ENCODE data around the gene TSNAXIP1.

TSNAXIP1 gene

DNA sequence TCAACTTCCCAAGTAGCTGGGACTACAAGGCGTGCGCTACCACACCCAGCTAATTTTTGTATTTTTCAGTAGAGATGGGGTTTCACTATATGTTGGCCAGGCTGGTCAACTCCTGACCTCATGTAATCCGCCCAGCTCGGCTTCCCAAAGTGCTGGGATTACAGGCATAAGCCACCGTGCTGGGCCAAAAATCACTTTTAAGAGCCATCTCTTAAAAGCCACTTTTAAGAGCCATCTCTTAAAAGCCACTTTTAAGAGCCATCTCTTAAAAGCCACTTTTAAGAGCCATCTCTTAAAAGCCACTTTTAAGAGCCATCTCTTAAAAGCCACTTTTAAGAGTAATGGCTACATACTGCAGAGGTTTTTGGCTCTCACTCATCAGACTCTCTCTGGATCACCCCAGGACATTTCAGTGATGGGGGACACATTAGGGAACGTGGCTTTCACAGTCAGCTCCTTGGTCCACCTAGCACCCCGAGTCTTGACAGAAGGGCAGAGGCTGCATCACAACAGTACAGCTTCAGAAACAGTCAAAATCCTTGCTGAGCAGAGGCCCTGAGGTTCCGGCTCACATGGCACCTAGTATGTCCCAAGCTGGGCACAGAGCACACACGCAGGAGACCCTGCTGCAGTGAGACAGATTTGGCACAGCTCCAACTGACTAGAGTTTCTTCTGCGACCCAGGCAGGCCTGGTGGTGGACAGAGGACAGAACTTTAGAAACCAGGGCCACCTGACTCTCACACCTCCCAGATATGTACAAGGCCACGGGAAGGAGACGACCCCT, 23.9 kb upstream of the TSNAXIP1 start:
- DNase-seq (ENCODE audit: low read depth in 2 of 2), result no peak

DNA sequence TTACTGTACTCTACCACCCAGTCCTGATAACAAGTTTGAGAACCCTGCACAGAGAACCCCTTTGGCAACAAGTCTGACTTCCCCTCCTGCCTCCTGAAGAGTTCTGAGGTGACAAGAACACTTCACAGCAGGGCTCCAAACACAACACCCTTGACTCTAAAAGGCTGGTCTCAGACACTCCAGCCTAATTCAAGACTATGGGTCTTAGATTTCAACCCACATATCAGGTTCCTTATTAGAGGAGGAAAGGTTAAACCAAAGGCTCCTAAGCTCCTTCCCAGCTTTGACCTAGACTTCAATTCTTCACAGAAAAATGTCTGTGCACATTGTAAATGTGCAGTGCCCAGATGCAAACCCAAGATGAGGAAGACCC, 23.4 kb upstream of the TSNAXIP1 start:
- DNase-seq (ENCODE audit: low read depth in 2 of 2), result no peak

DNA sequence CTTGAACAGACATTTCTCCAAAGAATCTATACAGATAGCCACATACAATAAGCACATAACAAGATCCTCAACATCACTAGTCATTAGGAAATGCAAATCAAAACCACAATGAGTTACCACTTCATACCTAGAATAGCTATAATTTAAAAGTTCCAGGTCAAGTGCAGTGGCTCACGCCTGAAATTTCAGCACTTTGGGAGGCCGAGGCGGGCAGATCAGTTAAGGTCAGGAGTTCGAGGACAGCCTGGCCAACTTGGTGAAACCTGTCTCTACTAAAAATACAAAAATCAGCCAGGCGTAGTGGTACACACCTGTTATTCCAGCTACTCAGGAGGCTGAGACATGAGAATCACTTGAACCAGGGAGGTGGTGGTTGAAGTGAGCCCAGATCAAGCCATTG, 20.2 kb upstream of the TSNAXIP1 start:
- no peak for DNase-seq (ENCODE audit: low read depth in 2 of 2)

DNA sequence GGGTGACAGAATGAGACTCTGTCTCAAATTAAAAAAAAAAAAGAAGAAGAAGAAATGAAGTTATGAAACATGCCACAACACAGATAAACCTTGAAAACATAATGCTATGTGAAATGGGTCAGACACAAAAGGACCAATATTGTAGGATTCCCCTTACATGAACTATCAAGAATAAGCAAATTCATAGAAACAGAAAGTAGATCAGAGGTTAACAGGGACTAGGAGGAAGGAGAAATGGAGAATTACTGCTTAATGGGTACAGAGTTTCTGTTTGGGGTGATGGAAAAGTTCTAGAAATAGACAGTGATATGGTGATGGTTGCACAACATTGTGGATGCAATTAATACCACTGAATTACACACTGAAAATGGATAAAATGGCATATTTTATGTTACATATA, 16.6 kb upstream of the TSNAXIP1 start:
- no peak for DNase-seq (ENCODE audit: low read depth in 2 of 2)

DNA sequence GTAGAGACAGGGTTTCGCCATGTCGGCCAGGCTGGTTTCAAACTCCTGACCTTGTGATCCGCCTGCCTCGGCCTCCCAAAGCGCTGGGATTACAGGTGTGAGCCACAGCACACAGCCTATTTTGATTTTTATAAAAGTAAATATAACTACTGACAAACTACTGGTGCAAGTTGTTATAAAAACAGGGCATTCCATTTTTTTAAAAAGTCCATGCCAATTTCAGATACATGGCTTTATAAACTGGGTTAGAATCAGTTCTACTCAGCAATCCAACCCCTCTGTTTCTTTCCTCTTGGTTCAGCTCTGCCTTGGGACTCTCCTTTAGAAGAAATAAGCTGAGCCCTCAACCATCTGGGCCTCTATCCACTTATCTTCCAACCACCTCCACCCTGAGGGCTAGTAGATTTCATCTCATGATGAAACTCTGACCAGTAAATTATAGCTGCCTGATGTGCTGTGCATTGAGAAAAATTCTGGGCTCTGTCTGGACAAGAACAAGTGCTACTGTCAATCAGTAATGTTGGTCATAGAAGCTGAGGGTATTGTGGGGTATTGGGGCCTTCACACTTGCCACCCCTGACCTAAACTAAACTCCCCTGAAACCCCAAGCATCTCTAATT, 10.5 kb upstream of the TSNAXIP1 start:
- no peak for DNase-seq (ENCODE audit: low read depth in 2 of 2)

DNA sequence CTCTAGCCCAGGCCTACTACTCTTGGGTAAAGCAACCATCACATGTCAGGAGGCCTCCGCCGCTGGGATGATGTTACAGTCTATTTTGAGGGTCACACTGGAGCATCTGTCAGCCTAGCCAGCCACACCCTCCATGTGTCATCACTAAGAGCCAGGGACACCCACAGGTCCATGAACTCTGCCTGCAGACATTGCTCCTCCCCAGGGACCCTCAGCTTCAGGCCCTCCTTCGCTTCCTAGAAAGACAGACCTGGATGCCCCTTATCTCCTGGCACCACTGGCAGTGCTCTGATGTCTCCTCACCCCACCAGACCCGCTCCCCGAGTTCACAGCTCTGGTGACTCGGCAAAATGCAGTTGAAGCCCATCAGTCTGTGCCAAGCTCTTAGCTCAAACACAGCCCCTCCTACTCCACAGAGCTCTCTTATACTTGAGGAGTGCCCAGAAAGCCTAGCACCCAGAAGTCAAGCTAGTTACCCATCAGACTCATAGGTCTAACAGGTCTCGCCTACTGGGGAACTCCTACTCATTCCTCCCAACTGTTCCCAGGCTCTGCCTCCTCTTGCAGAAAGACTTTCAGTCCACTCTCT, 6.3 kb upstream of the TSNAXIP1 start:
- DNase-seq (ENCODE audit: low read depth in 2 of 2), result no peak

DNA sequence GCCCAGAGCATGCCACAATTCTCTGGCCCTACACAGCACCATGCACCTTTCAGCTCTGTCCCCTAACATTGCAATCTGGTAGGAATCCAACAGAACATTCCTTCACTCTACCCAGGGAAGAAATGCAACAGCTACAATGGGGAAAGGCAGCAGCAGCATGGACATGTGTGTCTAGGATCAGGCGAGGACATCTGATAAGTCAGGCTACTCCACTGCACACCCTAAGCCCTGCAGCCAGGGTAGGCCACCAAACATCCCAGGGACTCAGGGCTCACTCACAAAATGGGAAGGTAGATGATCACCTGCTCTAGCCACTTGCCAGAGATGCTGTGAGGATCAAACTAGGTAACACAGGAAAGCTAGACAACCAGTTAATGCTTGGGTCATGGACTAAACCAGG, 5.4 kb upstream of the TSNAXIP1 start:
- no peak for DNase-seq (ENCODE audit: low read depth in 2 of 2)

DNA sequence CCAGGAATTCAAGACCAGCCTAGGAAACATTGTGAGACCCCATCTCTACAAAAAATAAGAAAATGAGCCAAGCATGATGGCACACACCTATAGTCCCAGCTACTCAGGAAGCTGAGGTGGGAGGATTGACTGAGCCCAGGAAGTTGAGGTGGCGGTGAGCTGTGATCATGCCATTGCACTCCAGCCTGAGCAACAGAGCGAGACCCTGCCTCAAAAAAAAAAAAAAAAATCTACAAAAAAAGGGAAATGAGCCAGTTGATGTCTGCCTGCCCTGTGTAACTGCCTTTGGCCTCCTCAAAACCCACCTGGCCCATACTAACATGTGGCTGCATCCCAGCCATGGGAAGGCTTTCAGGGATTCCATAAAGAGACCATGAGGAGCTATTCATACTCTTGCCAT, 4.8 kb upstream of the TSNAXIP1 start:
- DNase-seq (ENCODE audit: low read depth in 2 of 2), result no peak

DNA sequence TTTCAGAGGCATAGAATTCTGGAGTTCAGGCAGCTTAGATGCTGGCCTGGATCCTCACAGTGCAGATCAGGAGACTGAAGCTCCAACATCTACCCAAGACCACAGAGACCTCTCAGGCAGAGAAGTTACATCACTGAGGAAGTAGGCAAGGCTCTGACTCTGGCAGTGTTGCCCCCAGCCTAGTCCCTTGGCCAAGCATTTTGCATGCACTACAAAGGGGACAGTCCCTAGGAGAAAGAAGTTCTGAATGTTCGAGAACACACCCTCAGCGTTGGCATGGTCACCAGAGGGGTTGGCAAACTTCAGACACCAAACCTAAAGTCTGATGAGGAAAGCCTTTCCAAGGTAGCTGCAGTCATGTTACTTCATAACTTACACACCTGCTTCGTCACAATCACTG, 2.8 kb upstream of the TSNAXIP1 start:
- DNase-seq (ENCODE audit: low read depth in 2 of 2), result no peak

DNA sequence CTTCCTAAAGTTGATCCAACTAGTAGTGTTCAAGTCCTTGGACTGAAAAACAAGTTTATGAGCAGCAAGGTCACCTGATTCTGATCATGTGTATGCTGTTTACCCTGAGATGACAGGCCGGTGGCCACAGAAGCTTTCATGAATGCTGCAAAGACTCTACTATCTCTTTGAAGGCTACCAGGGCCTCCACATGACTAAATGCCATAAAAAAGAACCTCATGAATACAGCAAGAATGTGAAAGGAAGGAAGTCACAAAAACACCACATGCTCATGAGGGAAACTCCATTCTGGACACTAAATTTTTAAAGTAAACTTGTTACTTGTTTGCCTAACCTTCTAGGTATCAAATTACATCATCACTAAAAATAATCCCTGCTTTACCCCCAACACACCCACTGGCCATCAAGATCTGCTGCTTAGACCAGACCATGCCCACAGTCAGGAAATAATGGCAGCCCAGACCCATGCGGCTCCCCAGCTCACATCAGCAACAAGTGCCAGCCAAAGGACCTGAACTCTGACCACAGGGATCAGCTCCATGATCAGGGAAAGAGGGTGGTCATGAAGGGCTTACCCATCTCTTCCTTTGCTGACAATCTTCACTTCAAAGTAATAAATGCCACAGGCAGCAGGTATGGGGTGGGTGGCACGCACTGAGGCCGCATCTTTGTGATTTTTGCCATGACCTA, 1.7 kb upstream of the TSNAXIP1 start:
- no peak for DNase-seq (ENCODE audit: low read depth in 2 of 2)

DNA sequence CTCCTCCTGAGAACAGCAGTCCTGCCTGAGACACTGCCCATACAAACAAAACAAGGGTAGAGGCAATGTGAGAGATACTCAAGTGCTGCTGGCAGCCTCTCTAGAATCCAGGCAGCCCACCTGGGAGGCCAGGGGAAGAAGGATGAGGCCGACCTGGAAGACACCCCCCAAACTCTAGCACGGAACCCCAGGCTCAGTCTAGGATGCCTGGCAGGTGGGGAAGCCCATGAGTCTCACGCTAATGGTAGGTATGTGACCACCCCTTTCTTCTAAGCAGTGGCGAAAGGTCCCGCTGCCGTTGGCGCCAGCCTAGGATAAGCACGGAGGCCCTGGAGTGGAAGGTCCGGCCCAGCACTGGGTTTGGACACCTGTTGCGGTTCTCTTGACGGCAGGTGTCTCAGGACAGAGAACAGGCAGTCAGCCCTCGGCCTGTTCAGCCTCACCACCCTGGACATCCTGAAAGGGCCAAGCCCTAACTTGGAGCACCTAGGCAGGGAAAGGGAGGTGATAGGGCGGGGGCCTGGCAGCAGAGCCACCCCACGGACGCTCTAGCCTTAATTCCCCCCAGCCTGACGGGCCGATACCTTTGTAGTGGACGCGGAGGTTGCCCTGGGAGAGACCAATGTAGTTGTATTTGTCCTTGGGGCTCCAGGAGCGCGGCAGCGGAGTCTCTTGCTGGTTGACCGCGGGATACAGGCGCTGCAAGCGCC, 816 bp upstream of the TSNAXIP1 start:
- DNase-seq (ENCODE audit: low read depth in 2 of 2), result no peak

DNA sequence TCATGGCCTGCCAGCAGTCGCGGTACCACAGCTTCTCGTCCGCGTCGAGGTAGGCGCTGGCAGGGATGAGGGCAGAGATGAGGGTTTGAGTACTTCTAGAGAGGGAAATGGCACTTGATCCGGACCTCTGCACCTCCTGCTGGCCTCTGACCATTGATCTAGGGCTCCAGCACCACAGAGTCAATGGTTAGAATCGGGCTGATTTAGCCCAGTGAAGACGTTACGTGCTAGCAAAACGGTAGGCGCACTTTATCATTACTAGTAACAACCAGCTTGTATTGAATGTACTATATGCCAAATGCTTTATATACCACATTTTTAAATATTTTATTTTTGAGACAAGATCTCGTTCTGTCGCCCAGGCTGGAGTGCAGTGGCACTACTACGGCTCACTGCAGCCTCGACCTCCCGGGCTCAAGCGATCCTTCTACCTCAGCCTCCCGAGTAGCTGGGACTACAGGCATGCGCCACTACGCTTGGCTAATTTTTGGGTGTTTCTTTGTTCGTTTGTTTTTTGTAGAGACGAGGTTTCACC, 526 bp downstream of the TSNAXIP1 start:
- no peak for DNase-seq (ENCODE audit: low read depth in 2 of 2)

DNA sequence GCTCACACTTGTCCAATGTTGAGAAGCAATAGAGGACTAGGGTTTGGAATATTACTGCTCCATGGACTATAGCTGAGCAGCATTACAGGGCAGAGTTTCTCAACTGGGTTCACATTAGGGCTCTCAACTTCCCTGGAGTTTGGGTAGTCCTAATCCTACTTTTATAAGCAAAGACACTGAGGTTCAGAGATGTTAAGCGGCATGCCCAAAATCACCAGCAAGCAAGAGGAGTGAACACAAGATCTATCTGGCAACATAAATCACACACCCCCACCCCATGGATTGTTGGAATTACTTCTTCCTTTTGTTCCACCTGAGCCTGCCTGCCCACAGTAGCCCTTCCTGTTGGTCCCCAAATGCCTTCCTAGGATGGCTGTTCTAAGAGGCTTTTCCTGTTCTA, 5.2 kb downstream of the TSNAXIP1 start:
- no peak for DNase-seq (ENCODE audit: low read depth in 2 of 2)

DNA sequence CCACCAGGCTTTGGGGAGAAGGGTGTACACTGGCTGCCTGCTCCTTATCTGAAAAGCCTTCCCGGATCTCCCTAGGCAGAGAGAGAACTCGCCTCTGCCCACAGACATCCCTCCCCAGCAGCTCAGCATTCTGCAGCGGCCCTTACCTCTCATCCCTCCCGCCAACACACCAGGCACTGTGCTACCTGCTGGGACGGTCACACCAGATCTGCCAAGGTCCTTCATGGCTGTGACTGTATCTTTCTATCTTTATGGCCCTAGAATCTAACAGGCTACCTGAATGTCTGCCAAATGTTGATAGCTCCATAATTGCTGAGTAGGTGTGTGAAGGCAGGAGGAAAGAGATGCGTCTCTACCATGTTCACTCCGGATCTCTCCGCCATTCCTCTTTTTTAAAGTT, 7.9 kb downstream of the TSNAXIP1 start:
- no peak for DNase-seq (ENCODE audit: low read depth in 2 of 2)

DNA sequence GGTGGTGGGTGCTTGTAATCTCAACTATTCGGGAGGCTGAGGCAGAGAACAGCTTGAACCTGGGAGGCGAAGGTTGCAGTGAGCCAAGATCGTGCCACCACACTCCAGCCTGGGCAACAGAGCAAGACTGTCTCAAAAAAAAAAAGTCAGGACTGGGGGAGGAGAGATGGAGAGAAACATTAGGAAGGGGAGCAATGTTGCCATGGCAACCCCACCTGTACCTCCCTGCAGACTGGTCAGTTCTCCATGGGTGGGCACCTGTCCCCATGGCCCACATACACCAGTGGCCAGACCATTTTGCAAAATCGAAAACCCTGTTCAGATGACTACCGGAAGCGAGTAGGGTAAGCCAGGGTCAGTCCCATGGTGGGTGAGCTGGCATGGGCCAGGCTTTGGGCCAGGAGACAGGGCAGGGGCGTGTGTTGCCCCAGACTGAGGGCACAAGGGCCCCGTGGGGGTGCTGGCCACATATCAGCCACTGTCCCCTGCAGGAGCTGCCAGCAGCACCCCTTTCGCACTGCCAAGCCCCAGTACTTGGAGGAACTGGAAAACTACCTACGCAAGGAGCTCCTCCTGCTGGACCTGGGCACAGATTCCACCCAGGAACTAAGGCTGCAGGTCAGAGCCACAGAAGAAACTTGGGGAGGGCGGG, 14.0 kb downstream of the TSNAXIP1 start:
- DNase-seq (ENCODE audit: low read depth in 2 of 2), result no peak

DNA sequence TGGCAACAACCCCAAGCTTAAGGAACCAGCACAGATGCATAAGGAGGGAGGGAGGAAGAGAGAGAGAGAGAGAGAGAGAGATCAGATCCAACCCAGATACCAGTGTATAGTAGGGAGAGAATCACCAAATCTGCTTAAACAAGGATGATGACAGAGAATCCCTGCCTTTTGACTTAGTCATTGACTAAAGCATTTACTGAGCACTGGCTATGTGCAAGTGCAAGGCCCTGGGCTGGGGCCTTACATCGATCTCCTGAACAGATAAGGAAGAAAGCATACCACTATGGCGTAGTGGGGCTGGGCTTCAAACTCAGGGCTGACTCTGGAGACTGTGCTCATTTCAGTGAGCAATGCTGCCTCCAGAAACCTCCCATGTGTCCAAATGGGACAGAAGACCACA, 15.8 kb downstream of the TSNAXIP1 start:
- no peak for DNase-seq (ENCODE audit: low read depth in 2 of 2)

DNA sequence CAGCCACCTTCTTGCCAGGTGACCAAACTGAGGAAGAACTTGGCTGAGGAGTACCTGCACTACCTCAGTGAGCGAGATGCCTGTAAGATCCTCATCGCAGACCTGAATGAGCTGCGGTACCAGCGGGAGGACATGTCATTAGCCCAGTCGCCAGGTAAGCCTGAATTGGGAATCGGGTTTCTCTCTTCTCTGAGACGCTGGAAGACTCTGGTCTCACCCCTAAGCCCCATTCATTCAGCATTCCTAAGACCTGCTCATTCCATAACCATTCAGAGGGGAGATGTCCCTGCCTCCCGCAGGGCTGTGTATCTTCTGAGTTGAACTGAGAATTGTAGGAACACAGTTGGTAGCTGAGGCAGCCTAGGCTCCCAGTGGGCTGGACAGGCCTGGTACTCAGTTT, 18.4 kb downstream of the TSNAXIP1 start:
- DNase-seq (ENCODE audit: low read depth in 2 of 2), result no peak

DNA sequence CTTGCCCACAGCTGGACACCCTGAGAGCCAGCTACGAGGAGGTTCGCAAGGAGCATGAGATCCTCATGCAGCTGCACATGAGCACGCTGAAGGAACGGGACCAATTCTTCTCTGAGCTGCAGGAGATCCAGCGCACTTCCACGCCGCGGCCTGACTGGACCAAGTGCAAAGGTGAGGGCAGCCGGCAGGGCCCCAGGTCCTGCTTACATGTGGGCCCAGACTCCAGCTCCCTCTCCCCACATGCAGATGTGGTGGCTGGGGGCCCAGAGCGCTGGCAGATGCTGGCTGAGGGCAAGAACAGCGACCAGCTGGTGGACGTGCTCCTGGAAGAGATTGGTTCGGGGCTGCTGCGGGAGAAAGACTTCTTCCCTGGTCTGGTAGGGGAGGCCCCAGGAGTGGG, 19.2 kb downstream of the TSNAXIP1 start:
- no peak for DNase-seq (ENCODE audit: low read depth in 2 of 2)

DNA sequence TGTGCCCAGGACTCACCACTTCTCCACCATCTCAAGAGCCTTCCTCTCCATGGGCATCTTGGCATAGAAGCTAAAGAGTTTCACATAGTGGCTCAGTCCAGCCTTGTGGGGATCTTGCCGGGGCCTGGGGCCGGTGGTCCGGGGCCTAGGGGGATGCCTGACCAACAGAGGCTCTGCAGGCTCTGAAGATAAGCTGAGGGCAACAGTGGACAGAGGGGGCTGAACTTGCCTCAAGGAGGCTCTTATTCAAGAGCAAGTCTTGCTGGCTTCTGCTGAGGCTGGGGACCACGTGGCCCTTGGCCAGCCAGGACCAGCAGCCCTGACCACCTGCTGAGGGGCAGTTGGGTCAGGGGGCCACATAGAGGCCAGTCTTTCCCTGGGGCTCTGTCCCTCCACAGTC, 22.0 kb downstream of the TSNAXIP1 start:
- DNase-seq (ENCODE audit: low read depth in 2 of 2), result no peak

DNA sequence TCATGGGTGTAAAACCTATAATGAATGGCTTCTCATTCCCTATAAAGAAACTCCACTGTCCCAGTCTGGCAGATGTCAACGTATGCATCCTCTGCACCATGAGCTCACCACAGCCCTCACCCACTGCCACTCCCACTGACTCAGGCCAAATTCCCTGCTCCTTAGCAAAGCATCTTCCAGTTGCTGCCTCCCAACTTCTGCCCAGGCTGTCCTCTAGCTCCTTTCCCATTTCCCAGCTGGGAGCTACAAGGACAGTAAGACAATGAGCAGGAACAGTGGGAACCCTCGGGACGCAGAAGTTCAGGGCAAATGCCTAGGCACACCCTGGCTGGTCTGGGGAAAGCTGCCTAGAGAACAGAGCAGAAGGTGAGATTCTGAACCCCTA, 26.3 kb downstream of the TSNAXIP1 start:
- no peak for DNase-seq (ENCODE audit: low read depth in 2 of 2)
